Peyer's patch (tissue), 4 donors: Measurements from ENCODE around the gene TPRKB. TPM values are rescaled to one million over a fixed set of nuclear protein-coding genes. Genes with fewer than 3 reads are reported as not detected.
A peak's percentile ranks its signal among the peaks of the same experiment; 100 is the strongest.
"Not testable (repeated sequence)": the region's sequence is repeated elsewhere in the genome, so short reads cannot be mapped to it uniquely, and the experiment has no call there.

ENCODE experiments used
- DNase-seq, 3 donors: peaks; one replicate each; pipeline ENCODE4 v3.0.0-alpha.2; 2017 to 2019
- H3K27ac ChIP-seq, 4 donors: fragments of 200-600 bp; sonication (generic); one replicate each; pipeline ENCODE4 v1.5.1; 2016 to 2019
- H3K27me3 ChIP-seq, 2 donors: fragments of 200-600 bp; sonication (generic); one replicate each; pipeline ENCODE4 v1.5.1; 2019
- H3K36me3 ChIP-seq, 3 donors: fragments of 200-600 bp; sonication (generic); one replicate each; pipeline ENCODE4 v1.5.1; 2016 to 2019
- H3K4me1 ChIP-seq, 4 donors: fragments of 200-600 bp; sonication (generic); one replicate each; pipeline ENCODE4 v1.5.1; 2016 to 2019
- H3K4me3 ChIP-seq, 4 donors: fragments of 200-600 bp; sonication (generic); 1 replicate in 3 of 4; 2 replicates in 1 of 4; pipeline ENCODE4 v1.5.1; 2016 to 2019; ENCODE audit warnings: mild to moderate bottlenecking in 1 of 4
- H3K9me3 ChIP-seq, 4 donors: fragments of 200-600 bp; sonication (generic); one replicate each; pipeline ENCODE4 v1.5.1; 2016 to 2019; ENCODE audit warnings: mild to moderate bottlenecking in 1 of 4
- CTCF ChIP-seq, 6 experiments: fragments of 450-650 bp in 4 of 6; fragments of 200-600 bp in 2 of 6; sonication (generic) in 1 of 6; IDR thresholded peaks; one replicate each; pipeline ENCODE4 v1.5.1; 2017 to 2019; ENCODE audit warnings: antibody characterized with exemption in 6 of 6, mild to moderate bottlenecking in 3 of 6, moderate library complexity in 1 of 6
- POLR2A ChIP-seq, 2 donors: fragments of 450-650 bp; IDR thresholded peaks; one replicate each; pipeline ENCODE4 v1.5.1; 2017; ENCODE audit warnings: antibody characterized with exemption in 2 of 2, mild to moderate bottlenecking in 2 of 2, moderate library complexity in 2 of 2
- total RNA-seq, 4 donors: library from RNA; depleted of rRNA; stranded (reverse); fragments of >200 nt; gene quantifications; one replicate each; pipeline ENCODE4 v1.1.0, GENCODE V29; 2016

Gene TPRKB
- total RNA-seq, 4 donors from 2014 or later, result 17.3 to 28.5 (median 19.2) TPM

GRCh38 chr2:73707636-73708035, 29.5 kb downstream of the TPRKB start:
- Histone ChIP-seq H3K4me3 (no peak overlapping the region), H3K9me3 (no peaks in the 10 kb centered on the region), H3K36me3 (no peaks in the 10 kb centered on the region), H3K27ac (peak overlapping the region in 1 of 4 donors; percentile 6), H3K27me3 (no peaks in the 10 kb centered on the region), H3K4me1 (peaks cover 0 to 21% (median 0%) of the 10 kb centered on the region in 4 donors)
- DNase-seq, result no peak
- TF ChIP-seq POLR2A (IDR thresholded peaks at IDR 0.05), result no peak
- no peak for TF ChIP-seq CTCF (IDR thresholded peaks at IDR 0.05)

- TF ChIP-seq POLR2A (IDR thresholded peaks at IDR 0.05) (no peak), CTCF (IDR thresholded peaks at IDR 0.05) (no peak)
- H3K27ac ChIP-seq, result peak overlapping the region in 1 of 4 donors; percentile 6
- no peaks in the 10 kb centered on the region for H3K36me3 ChIP-seq
- H3K4me3 ChIP-seq, result no peak overlapping the region
- H3K9me3 ChIP-seq, result no peaks in the 10 kb centered on the region
- peaks cover 0 to 23% (median 1%) of the 10 kb centered on the region in 4 donors for H3K4me1 ChIP-seq
- H3K27me3 ChIP-seq, result no peaks in the 10 kb centered on the region
- DNase-seq, result no peak
Observed at GRCh38 chr2:73707058-73707457, 30.1 kb downstream of the TPRKB start.

GRCh38 chr2:73705091-73705490, 32.1 kb downstream of the TPRKB start:
- H3K27ac ChIP-seq, result no peak overlapping the region
- H3K4me3 ChIP-seq, result no peak overlapping the region
- H3K9me3 ChIP-seq, result no peaks in the 10 kb centered on the region
- peaks cover 0 to 36% (median 1%) of the 10 kb centered on the region in 4 donors for H3K4me1 ChIP-seq
- H3K36me3 ChIP-seq, result no peaks in the 10 kb centered on the region
- DNase-seq, result no peak
- no peak for TF ChIP-seq POLR2A (IDR thresholded peaks at IDR 0.05)
- TF ChIP-seq CTCF (IDR thresholded peaks at IDR 0.05), result no peak
- no peaks in the 10 kb centered on the region for H3K27me3 ChIP-seq

- no peak overlapping the region for H3K27ac ChIP-seq
- no peak overlapping the region for H3K4me3 ChIP-seq
- H3K36me3 ChIP-seq, result no peaks in the 10 kb centered on the region
- no peaks in the 10 kb centered on the region for H3K27me3 ChIP-seq
- no peak for DNase-seq
- TF ChIP-seq CTCF (IDR thresholded peaks at IDR 0.05) (no peak), POLR2A (IDR thresholded peaks at IDR 0.05) (no peak)
- no peaks in the 10 kb centered on the region for H3K9me3 ChIP-seq
- H3K4me1 ChIP-seq, result peaks cover 0 to 36% (median 1%) of the 10 kb centered on the region in 4 donors
Observed at GRCh38 chr2:73704285-73704684, 32.9 kb downstream of the TPRKB start.

- Histone ChIP-seq H3K4me3 (no peak overlapping the region), H3K27ac (no peak overlapping the region), H3K4me1 (peaks cover 0 to 37% (median 1%) of the 10 kb centered on the region in 4 donors), H3K27me3 (no peaks in the 10 kb centered on the region), H3K36me3 (no peaks in the 10 kb centered on the region), H3K9me3 (peaks cover 0 to 2% (median 0%) of the 10 kb centered on the region in 4 donors)
- no peak for DNase-seq
- TF ChIP-seq CTCF (IDR thresholded peaks at IDR 0.05) (no peak), POLR2A (IDR thresholded peaks at IDR 0.05) (no peak)
Observed at GRCh38 chr2:73703675-73704074, 33.5 kb downstream of the TPRKB start.

GRCh38 chr2:73702852-73703493, 34.2 kb downstream of the TPRKB start:
- not testable (repeated sequence) for H3K9me3 ChIP-seq, H3K27me3 ChIP-seq, DNase-seq, H3K4me3 ChIP-seq, H3K36me3 ChIP-seq
- H3K27ac ChIP-seq, result peak overlapping the region in 1 of 4 donors; percentile 75
- peaks cover 0 to 37% (median 1%) of the 10 kb centered on the region in 4 donors for H3K4me1 ChIP-seq
